ENCODE measurements around the gene HNRNPK.

Gene HNRNPK

GRCh38 chr9:83934569-83935275 lies 45.3 kb downstream of the HNRNPK start:
- DNase-seq (ENCODE audit: low spot score) (no peak), FAIRE-seq (no peak)

GRCh38 chr9:83933790-83934189 lies 46.2 kb downstream of the HNRNPK start:
- DNase-seq (ENCODE audit: low spot score), result no peak

GRCh38 chr9:83932851-83933250 lies 47.2 kb downstream of the HNRNPK start:
- FAIRE-seq (no peak), DNase-seq (ENCODE audit: low spot score) (no peak)

More at GRCh38 chr9:83933790-83934189, 46.2 kb downstream of the HNRNPK start:
- FAIRE-seq, result no peak

- FAIRE-seq (no peak), DNase-seq (ENCODE audit: low spot score) (no peak)
Observed at GRCh38 chr9:83932011-83932410, 48.0 kb downstream of the HNRNPK start.

- no peak for FAIRE-seq
- no peak for DNase-seq (ENCODE audit: low spot score)
Observed at GRCh38 chr9:83930881-83931280, 49.1 kb downstream of the HNRNPK start.

- no peak for DNase-seq (ENCODE audit: low spot score)
- FAIRE-seq, result no peak
Observed at GRCh38 chr9:83927591-83927990, 52.4 kb downstream of the HNRNPK start.

- FAIRE-seq, result no peak
- DNase-seq (ENCODE audit: low spot score), result peak; percentile 96
Observed at GRCh38 chr9:83920927-83921707, 58.9 kb downstream of the HNRNPK start, which contains the start of gene KIF27. KIF27 (minus strand) TSS chr9:83921432; CDS start chr9:83915591, 5,841 bp downstream.

- FAIRE-seq (no peak), DNase-seq (ENCODE audit: low spot score) (peak; percentile 43)
Observed at GRCh38 chr9:83920469-83920926, 59.5 kb downstream of the HNRNPK start.

- FAIRE-seq (no peak), DNase-seq (ENCODE audit: low spot score) (no peak)
Observed at GRCh38 chr9:83919111-83919510, 60.9 kb downstream of the HNRNPK start.
